HEK293T (cell line): Measurements from ENCODE around the gene MACROH2A1.

Experiments used
- CTCF ChIA-PET: fragments of 350-600 bp; formaldehyde crosslinking; extraction: SDS; loops from one replicate; lab custom pipeline; 2021; ENCODE audit warnings: antibody characterized with exemption, inconsistent platforms; lab: Yijun Ruan, JAX
- POLR2A ChIA-PET: fragments of 350-600 bp; formaldehyde crosslinking; extraction: SDS; loops from one replicate; lab custom pipeline; 2020; ENCODE audit warnings: antibody characterized with exemption, inconsistent platforms; lab: Yijun Ruan, JAX
- DNase-seq: peaks from one replicate; pipeline ENCODE4 v3.0.0; 2012; ENCODE audit warnings: mixed read lengths; ENCODE audit errors: extremely low spot score
- ARNT ChIP-seq: fragments of 450-650 bp; IDR thresholded peaks from 2 replicates; pipeline ENCODE4 v1.6.1; 2017; ENCODE audit warnings: mild to moderate bottlenecking
- BHLHE40 ChIP-seq: fragments of 450-650 bp; IDR thresholded peaks from 2 replicates; pipeline ENCODE4 v1.6.1; 2016; ENCODE audit warnings: mild to moderate bottlenecking, moderate library complexity, borderline replicate concordance
- CTBP1 ChIP-seq: fragments of 450-650 bp; IDR thresholded peaks from 2 replicates; pipeline ENCODE4 v1.6.1; 2016; ENCODE audit warnings: borderline replicate concordance
- ELF4 ChIP-seq: fragments of 450-650 bp; IDR thresholded peaks from 2 replicates; pipeline ENCODE4 v1.6.1; 2017; ENCODE audit warnings: antibody characterized with exemption
- FOXA1 ChIP-seq: fragments of 450-650 bp; IDR thresholded peaks from 2 replicates; pipeline ENCODE4 v1.6.1; 2016; ENCODE audit warnings: mild to moderate bottlenecking
- FOXK2 ChIP-seq: fragments of 450-650 bp; IDR thresholded peaks from 2 replicates; pipeline ENCODE4 v1.6.1; 2016; ENCODE audit warnings: mild to moderate bottlenecking
- FOXM1 ChIP-seq: fragments of 450-650 bp; IDR thresholded peaks from 2 replicates; pipeline ENCODE4 v1.6.1; 2017; ENCODE audit warnings: mild to moderate bottlenecking, borderline replicate concordance
- HDGF ChIP-seq: fragments of 450-650 bp; IDR thresholded peaks from 2 replicates; pipeline ENCODE4 v1.6.1; 2017; ENCODE audit warnings: antibody characterized with exemption, borderline replicate concordance
- L3MBTL2 ChIP-seq: fragments of 450-650 bp; conservative IDR thresholded peaks from 2 replicates; pipeline ENCODE4 v1.6.1; 2016; ENCODE audit warnings: mild to moderate bottlenecking
- LEF1 ChIP-seq: fragments of 450-650 bp; IDR thresholded peaks from 2 replicates; pipeline ENCODE4 v1.6.1; 2017; ENCODE audit warnings: mild to moderate bottlenecking, borderline replicate concordance
- PKNOX1 ChIP-seq: fragments of 450-650 bp; IDR thresholded peaks from 2 replicates; pipeline ENCODE4 v1.6.1; 2016
- SP1 ChIP-seq: fragments of 450-650 bp; IDR thresholded peaks from 2 replicates; pipeline ENCODE4 v1.6.1; 2017
- SUZ12 ChIP-seq: fragments of 450-650 bp; IDR thresholded peaks from 2 replicates; pipeline ENCODE4 v1.6.1; 2016; ENCODE audit warnings: mild to moderate bottlenecking
- TARDBP ChIP-seq: fragments of 450-650 bp; IDR thresholded peaks from 2 replicates; pipeline ENCODE4 v1.6.1; 2016
- ZNF384 ChIP-seq: fragments of 450-650 bp; IDR thresholded peaks from 2 replicates; pipeline ENCODE4 v1.6.1; 2016

Gene MACROH2A1

GRCh38 chr5:135392256-135392655 lies 6.8 kb downstream of the MACROH2A1 start:
- POLR2A ChIA-PET = no interaction called here
- no peak for DNase-seq
- CTCF ChIA-PET = interaction anchor here (0.6 kb wide), 2 partner anchors 65 to 753 kb away, joined by 3 to 4 read pairs; no protein-coding TSS in a partner anchor
- TF ChIP-seq FOXK2 = no peak

- TF ChIP-seq ELF4 = no peak
- no peak for TF ChIP-seq ARNT
- TF ChIP-seq SP1 = no peak
- TF ChIP-seq CTBP1 = no peak
- POLR2A ChIA-PET = no interaction called here
- no peak for DNase-seq
- CTCF ChIA-PET = interaction anchor here (0.6 kb wide), 1 partner anchor 65 kb away, joined by 3 read pairs; no protein-coding TSS in a partner anchor
Measured at GRCh38 chr5:135391869-135392255, 7.2 kb downstream of the MACROH2A1 start.

- DNase-seq = no peak
- TF ChIP-seq SUZ12 = no peak
- TF ChIP-seq BHLHE40 = no peak
- TF ChIP-seq CTBP1 = no peak
- no peak for TF ChIP-seq ARNT
- TF ChIP-seq HDGF = no peak
- TF ChIP-seq TARDBP = no peak
- no peak for TF ChIP-seq PKNOX1
- CTCF ChIA-PET = no interaction called here
- POLR2A ChIA-PET = no interaction called here
Measured at GRCh38 chr5:135391116-135391868, 7.7 kb downstream of the MACROH2A1 start.

GRCh38 chr5:135388860-135389435 lies 10.1 kb downstream of the MACROH2A1 start:
- CTCF ChIA-PET = no interaction called here

GRCh38 chr5:135387629-135387960 lies 11.4 kb downstream of the MACROH2A1 start:
- POLR2A ChIA-PET = no interaction called here
- CTCF ChIA-PET = interaction anchor here (0.7 kb wide), 1 partner anchor 38 kb away, joined by 3 read pairs; no protein-coding TSS in a partner anchor
- DNase-seq = no peak
- TF ChIP-seq ZNF384 (no peak), HDGF (no peak)

More at GRCh38 chr5:135388860-135389435, 10.1 kb downstream of the MACROH2A1 start:
- POLR2A ChIA-PET = no interaction called here
- TF ChIP-seq FOXK2 (no peak), FOXM1 (no peak), ARNT (no peak), PKNOX1 (no peak), L3MBTL2 (no peak), CTBP1 (no peak), TARDBP (no peak), SP1 (no peak)
- no peak for DNase-seq

GRCh38 chr5:135386886-135387628 lies 12.0 kb downstream of the MACROH2A1 start:
- TF ChIP-seq SUZ12 = no peak
- TF ChIP-seq ZNF384 = no peak
- no peak for TF ChIP-seq CTBP1
- TF ChIP-seq FOXA1 = no peak
- DNase-seq = no peak

GRCh38 chr5:135386096-135386495 lies 12.9 kb downstream of the MACROH2A1 start:
- POLR2A ChIA-PET = no interaction called here
- no peak for DNase-seq
- TF ChIP-seq LEF1 = no peak
- no peak for TF ChIP-seq L3MBTL2
- TF ChIP-seq PKNOX1 = no peak
- no peak for TF ChIP-seq HDGF
- TF ChIP-seq ELF4 = no peak
- TF ChIP-seq BHLHE40 = no peak
- TF ChIP-seq FOXM1 = no peak
- TF ChIP-seq SP1 = no peak
- TF ChIP-seq SUZ12 = no peak

More at GRCh38 chr5:135386886-135387628, 12.0 kb downstream of the MACROH2A1 start:
- ChIA-PET POLR2A (no interaction called here), CTCF (interaction anchor here (0.7 kb wide), 1 partner anchor 39 kb away, joined by 3 read pairs; no protein-coding TSS in a partner anchor)

More at GRCh38 chr5:135386096-135386495, 12.9 kb downstream of the MACROH2A1 start:
- CTCF ChIA-PET = interaction anchor here (0.6 kb wide), 1 partner anchor 56 kb away, joined by 4 read pairs; no protein-coding TSS in a partner anchor
